ENCODE measurements around the gene DOCK11. TPM values are rescaled to one million over a fixed set of nuclear protein-coding genes. Genes with fewer than 3 reads are reported as not detected.

Gene DOCK11
- total RNA-seq, 1 donor from 2014 or later: 16.7 TPM

Small RNA genes within 50 kb of the gene (small RNA-seq; reads per million reads assigned to genes)
- gene RF00019 (ENCODE audit: low replicate concordance): not detected

Other genes starting within 250 kb of the DOCK11 start
- gene WDR44, start 149.7 kb upstream of the DOCK11 start, total RNA-seq: 47.5 TPM
- 33.2 TPM for gene IL13RA1, start 231.8 kb downstream of the DOCK11 start, total RNA-seq

All from tongue (tissue), 2 donors.